ENCODE results near the gene KCNK10.

- TF ChIP-seq CTCF (IDR thresholded peaks at IDR 0.05; ENCODE audit: insufficient read depth, low read length, poor library complexity, severe bottlenecking) (no peak), EZH2phosphoT487 (conservative IDR thresholded peaks at IDR 0.05; ENCODE audit: low read length) (no peak)
These were observed 51.9 kb downstream of the KCNK10 start for GRCh38 chr14:88271205-88271604.
